GM06990 (cell line): ENCODE measurements around the gene CRNKL1.

Experiments used
- DNase-seq: peaks from one replicate; pipeline ENCODE4 v3.0.0-alpha.2; 2011; ENCODE audit not compliant: insufficient read length; ENCODE audit errors: extremely low read depth
- H3K27me3 ChIP-seq: replicated peaks from 2 replicates; pipeline ENCODE4 v1.6.0; 2011; ENCODE audit warnings: low read length; ENCODE audit not compliant: control insufficient read depth, insufficient read depth
- H3K36me3 ChIP-seq: 2 replicates; pipeline ENCODE4 v1.5.1; 2011; ENCODE audit warnings: low read length; ENCODE audit not compliant: control insufficient read depth, insufficient read depth
- H3K4me3 ChIP-seq: replicated peaks from 2 replicates; pipeline ENCODE4 v1.5.1; 2011; ENCODE audit warnings: low read depth, mild to moderate bottlenecking, control low read depth, low read length
- CTCF ChIP-seq: IDR thresholded peaks from 2 replicates; pipeline ENCODE4 v1.5.1; 2011; ENCODE audit warnings: low read length, control low read depth, mild to moderate bottlenecking, inconsistent platforms; ENCODE audit not compliant: insufficient read depth, poor library complexity, severe bottlenecking

Gene CRNKL1

DNA sequence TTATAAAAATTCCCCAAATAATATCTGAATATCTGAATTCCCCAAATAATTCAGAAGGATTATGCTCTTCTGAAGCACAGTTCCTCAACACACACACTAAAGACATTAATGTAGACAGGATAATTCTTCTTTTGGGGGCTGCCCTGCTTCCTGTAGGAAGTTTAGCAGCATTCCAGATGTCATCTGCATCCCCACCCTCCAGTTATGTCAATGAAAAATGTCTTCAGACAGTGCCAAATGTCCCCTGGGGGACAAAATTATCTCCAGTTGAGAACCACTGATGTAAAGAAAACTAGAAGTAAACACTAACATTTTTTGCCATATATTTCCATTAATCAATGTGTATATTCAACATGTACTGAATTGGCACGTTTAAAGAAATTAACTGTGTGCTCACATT is 61.0 kb downstream of the CRNKL1 start:
- no peaks in the 10 kb centered on the region for H3K36me3 ChIP-seq
- DNase-seq, result no peak
- no peaks in the 10 kb centered on the region; the same call in 1 of the 2 replicates for H3K27me3 ChIP-seq
- TF ChIP-seq CTCF, result no peak
- H3K4me3 ChIP-seq, result no peak overlapping the region

DNA sequence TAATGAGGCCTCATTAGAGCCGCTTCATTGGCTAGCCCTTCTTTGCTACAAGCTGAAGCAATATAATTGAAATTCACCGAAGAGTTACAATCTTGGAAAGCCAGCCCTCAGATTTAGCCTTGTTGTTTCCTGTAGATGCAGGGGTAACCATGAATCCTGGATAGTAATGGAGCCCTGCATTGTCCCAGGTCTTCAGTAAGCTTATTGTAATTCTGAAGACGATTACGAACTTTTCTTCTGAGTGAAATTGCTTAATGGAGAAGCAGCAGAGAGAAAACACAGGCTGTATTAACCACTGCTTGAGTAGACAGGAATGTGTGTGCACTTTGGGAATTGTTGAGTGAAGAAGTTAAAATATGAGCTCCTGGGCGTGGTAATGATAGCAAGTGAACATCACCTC is 61.4 kb downstream of the CRNKL1 start:
- no peak for TF ChIP-seq CTCF
- no peak overlapping the region for H3K4me3 ChIP-seq
- no peaks in the 10 kb centered on the region; the same call in 1 of the 2 replicates for H3K27me3 ChIP-seq
- no peak for DNase-seq
- H3K36me3 ChIP-seq, result no peaks in the 10 kb centered on the region

- no peak for DNase-seq
- H3K27me3 ChIP-seq, result no peaks in the 10 kb centered on the region; the same call in 1 of the 2 replicates
- no peak for TF ChIP-seq CTCF
- no peak overlapping the region for H3K4me3 ChIP-seq
- no peaks in the 10 kb centered on the region for H3K36me3 ChIP-seq
Measured at GRCh38 chr20:19987046-19987445, 65.2 kb downstream of the CRNKL1 start.

DNA sequence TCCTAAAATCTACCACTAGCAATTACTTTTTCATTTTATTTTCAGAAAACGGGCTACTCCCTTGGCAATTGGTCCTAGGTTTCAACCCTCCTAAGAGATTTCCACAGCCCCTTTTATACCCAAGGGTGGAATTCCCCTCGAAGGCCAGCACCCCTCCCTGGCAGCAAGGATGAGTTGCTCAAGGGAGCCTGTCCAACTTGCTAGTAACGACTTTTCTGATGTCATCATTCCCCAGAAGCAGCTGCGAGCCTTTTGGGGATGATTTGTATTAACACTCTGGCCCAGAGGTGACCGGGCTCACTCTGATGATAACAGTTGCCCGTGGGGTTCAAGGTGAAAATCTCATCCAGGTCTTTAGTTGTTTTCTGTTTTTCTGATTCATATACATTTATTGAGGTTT is 65.8 kb downstream of the CRNKL1 start:
- Histone ChIP-seq H3K27me3 (no peaks in the 10 kb centered on the region; the same call in 1 of the 2 replicates), H3K4me3 (no peak overlapping the region), H3K36me3 (no peaks in the 10 kb centered on the region)
- no peak for TF ChIP-seq CTCF
- DNase-seq, result no peak
